Glutamatergic neuron (in vitro differentiated cells): ENCODE data around the gene TRIM25. TPM values are rescaled to one million over a fixed set of nuclear protein-coding genes. Genes with fewer than 3 reads are reported as not detected.

Source experiments
- DNase-seq: peaks from one replicate; pipeline ENCODE4 v3.0.0; 2022
- H3K27ac Mint-ChIP-seq: one replicate; pipeline ENCODE4 v1.8.0; 2020; ENCODE audit warnings: mild to moderate bottlenecking, mixed read lengths, inconsistent platforms; ENCODE audit not compliant: unreplicated experiment
- H3K27me3 Mint-ChIP-seq: one replicate; pipeline ENCODE4 v1.8.0; 2020; ENCODE audit warnings: mild to moderate bottlenecking, moderate library complexity, mixed read lengths, inconsistent platforms; ENCODE audit not compliant: unreplicated experiment
- H3K36me3 Mint-ChIP-seq: one replicate; pipeline ENCODE4 v1.8.0; 2020; ENCODE audit warnings: mild to moderate bottlenecking, mixed read lengths, inconsistent platforms; ENCODE audit not compliant: unreplicated experiment
- H3K4me1 Mint-ChIP-seq: one replicate; pipeline ENCODE4 v1.8.0; 2020; ENCODE audit warnings: mild to moderate bottlenecking, low read depth, mixed read lengths, inconsistent platforms; ENCODE audit not compliant: unreplicated experiment
- H3K4me3 Mint-ChIP-seq: one replicate; pipeline ENCODE4 v1.8.0; 2020; ENCODE audit warnings: mild to moderate bottlenecking, mixed read lengths, inconsistent platforms; ENCODE audit not compliant: unreplicated experiment
- H3K9me3 Mint-ChIP-seq: one replicate; pipeline ENCODE4 v1.8.0; 2020; ENCODE audit warnings: mild to moderate bottlenecking, moderate library complexity, mixed read lengths, inconsistent platforms; ENCODE audit not compliant: unreplicated experiment
- CTCF ChIP-seq: fragments of 200-600 bp; sonication (generic); IDR thresholded peaks from one replicate; pipeline ENCODE4 v1.5.0; 2021; ENCODE audit not compliant: partially characterized antibody, unreplicated experiment
- total RNA-seq: library from RNA; stranded (reverse); fragmentation: NEBNext Ultra II Directional; extraction: Animal tissue kit (Norgen Biotek cat#: 25700); gene quantifications from one replicate; pipeline ENCODE4 v1.2.1, GENCODE V29; 2021; ENCODE audit not compliant: unreplicated experiment

TRIM25 gene
- total RNA-seq, 1 donor from 2014 or later: 1.9 TPM

GRCh38 chr17:56884483-56885311 is 29.2 kb downstream of the TRIM25 start:
- Mint-ChIP-seq H3K9me3 (peaks cover 7% of the 10 kb centered on the region), H3K27me3 (peaks cover 1% of the 10 kb centered on the region), H3K4me1 (no peaks in the 10 kb centered on the region), H3K4me3 (no peak overlapping the region), H3K36me3 (peaks cover 15% of the 10 kb centered on the region), H3K27ac (no peak overlapping the region)
- TF ChIP-seq CTCF: no peak
- no peak for DNase-seq

DNA sequence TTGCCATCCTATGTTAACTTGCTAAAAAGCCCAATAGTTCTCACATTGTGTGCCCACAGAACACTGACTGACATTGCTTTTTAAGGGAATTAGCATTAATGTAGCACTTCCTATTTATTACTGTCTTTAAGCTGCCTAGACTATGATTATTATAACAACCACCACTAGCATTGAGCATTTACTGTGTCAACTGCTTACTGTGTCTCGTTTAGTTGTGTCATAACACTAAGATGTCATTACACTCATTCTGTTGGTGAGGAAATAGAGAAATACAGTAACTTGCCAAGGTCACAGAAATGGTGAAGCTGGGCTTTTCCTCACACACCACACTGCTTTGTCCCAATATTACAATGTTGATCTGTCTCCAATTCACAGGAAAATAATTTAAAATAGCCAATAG is 30.2 kb downstream of the TRIM25 start:
- peaks cover 7% of the 10 kb centered on the region for H3K9me3 Mint-ChIP-seq

GRCh38 chr17:56881685-56882295 is 32.1 kb downstream of the TRIM25 start:
- DNase-seq: no peak

More for the DNA sequence above, 30.2 kb downstream of the TRIM25 start:
- no peaks in the 10 kb centered on the region for H3K4me1 Mint-ChIP-seq
- no peak overlapping the region for H3K27ac Mint-ChIP-seq
- peaks cover 15% of the 10 kb centered on the region for H3K36me3 Mint-ChIP-seq
- no peak for DNase-seq
- H3K4me3 Mint-ChIP-seq: no peak overlapping the region
- TF ChIP-seq CTCF: no peak
- H3K27me3 Mint-ChIP-seq: peaks cover 1% of the 10 kb centered on the region

GRCh38 chr17:56880571-56880970 is 33.3 kb downstream of the TRIM25 start:
- no peaks in the 10 kb centered on the region for H3K9me3 Mint-ChIP-seq
- peaks cover 1% of the 10 kb centered on the region for H3K27me3 Mint-ChIP-seq
- TF ChIP-seq CTCF: no peak
- H3K27ac Mint-ChIP-seq: no peak overlapping the region
- H3K4me3 Mint-ChIP-seq: no peak overlapping the region
- peaks cover 4% of the 10 kb centered on the region for H3K36me3 Mint-ChIP-seq
- no peak for DNase-seq
- no peaks in the 10 kb centered on the region for H3K4me1 Mint-ChIP-seq

More at GRCh38 chr17:56881685-56882295, 32.1 kb downstream of the TRIM25 start:
- Mint-ChIP-seq H3K9me3 (no peaks in the 10 kb centered on the region), H3K4me1 (no peaks in the 10 kb centered on the region), H3K27me3 (peaks cover 1% of the 10 kb centered on the region), H3K27ac (no peak overlapping the region), H3K36me3 (peaks cover 6% of the 10 kb centered on the region), H3K4me3 (no peak overlapping the region)
- no peak for TF ChIP-seq CTCF

- no peak for TF ChIP-seq CTCF
- Mint-ChIP-seq H3K27me3 (peaks cover 1% of the 10 kb centered on the region), H3K4me1 (no peaks in the 10 kb centered on the region), H3K4me3 (no peak overlapping the region), H3K9me3 (no peaks in the 10 kb centered on the region), H3K36me3 (no peaks in the 10 kb centered on the region), H3K27ac (no peak overlapping the region)
- DNase-seq: no peak
Measured at GRCh38 chr17:56880133-56880532, 33.7 kb downstream of the TRIM25 start.
